Measurements from ENCODE around the gene TEPSIN.

Gene TEPSIN

DNA sequence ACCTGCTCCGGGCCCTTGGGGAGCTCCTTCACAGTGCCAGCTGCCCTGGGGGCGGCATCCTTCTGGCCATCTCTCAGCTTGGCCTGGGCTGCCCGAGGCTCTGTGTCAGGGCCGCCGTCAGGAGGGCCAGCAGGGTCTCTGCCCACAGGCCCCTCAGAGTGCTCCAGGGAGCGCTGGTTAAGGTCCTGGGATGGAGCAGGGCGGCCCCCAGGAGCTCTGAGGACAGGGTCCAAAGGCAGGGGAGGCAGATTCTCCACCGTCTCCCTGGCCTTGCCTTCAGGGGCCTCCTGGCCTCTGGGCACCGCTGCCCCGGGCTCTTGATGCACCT, 7.5 kb upstream of the TEPSIN start:
- TF ChIP-seq, protein P1, sequence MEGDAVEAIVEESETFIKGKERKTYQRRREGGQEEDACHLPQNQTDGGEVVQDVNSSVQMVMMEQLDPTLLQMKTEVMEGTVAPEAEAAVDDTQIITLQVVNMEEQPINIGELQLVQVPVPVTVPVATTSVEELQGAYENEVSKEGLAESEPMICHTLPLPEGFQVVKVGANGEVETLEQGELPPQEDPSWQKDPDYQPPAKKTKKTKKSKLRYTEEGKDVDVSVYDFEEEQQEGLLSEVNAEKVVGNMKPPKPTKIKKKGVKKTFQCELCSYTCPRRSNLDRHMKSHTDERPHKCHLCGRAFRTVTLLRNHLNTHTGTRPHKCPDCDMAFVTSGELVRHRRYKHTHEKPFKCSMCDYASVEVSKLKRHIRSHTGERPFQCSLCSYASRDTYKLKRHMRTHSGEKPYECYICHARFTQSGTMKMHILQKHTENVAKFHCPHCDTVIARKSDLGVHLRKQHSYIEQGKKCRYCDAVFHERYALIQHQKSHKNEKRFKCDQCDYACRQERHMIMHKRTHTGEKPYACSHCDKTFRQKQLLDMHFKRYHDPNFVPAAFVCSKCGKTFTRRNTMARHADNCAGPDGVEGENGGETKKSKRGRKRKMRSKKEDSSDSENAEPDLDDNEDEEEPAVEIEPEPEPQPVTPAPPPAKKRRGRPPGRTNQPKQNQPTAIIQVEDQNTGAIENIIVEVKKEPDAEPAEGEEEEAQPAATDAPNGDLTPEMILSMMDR (IDR thresholded peaks at IDR 0.05; ENCODE audit: low read depth, low read length, missing control alignments), result no peak
- DNase-seq (ENCODE audit: low read depth), result no peak
- H3K4me3 ChIP-seq (ENCODE audit: low read depth, low read length), result no peak overlapping the region

DNA sequence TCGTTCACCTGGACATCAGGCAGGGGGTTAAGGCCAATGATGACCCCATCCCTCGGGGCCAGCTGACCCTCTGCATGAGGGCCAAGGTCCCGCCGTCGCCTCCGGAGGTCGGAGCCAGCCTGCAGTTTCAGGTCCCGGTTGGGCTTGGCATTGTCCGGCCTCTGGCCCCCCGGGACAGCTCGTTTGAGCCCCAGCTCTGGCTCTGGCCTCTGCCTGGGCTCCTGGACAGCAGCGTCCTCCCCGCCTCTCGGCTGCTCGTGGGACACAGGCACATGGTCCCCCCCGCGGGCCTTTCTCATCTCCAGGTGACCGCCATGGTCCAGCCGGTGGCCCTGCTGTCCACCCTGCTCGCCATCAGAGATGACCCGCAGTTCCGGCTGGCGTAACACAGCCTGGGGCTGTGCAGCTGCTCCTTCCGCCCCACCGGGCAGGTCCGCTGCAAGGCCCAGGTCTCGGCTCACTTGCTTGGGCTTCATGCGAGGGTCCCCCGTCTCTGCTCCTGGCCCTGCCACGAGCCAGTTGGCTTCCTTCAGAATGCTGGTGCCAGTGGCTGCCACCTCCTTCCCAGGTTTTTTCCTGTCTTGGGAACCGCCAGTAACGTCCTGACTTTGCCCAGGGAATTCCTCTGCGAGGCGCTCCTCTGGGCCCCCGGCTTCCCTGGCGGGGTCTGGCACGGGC, 6.9 kb upstream of the TEPSIN start:
- no peak for DNase-seq (ENCODE audit: low read depth)
- no peak overlapping the region for H3K4me3 ChIP-seq (ENCODE audit: low read depth, low read length)
- TF ChIP-seq, protein P1 (IDR thresholded peaks at IDR 0.05; ENCODE audit: low read depth, low read length, missing control alignments), result no peak

DNA sequence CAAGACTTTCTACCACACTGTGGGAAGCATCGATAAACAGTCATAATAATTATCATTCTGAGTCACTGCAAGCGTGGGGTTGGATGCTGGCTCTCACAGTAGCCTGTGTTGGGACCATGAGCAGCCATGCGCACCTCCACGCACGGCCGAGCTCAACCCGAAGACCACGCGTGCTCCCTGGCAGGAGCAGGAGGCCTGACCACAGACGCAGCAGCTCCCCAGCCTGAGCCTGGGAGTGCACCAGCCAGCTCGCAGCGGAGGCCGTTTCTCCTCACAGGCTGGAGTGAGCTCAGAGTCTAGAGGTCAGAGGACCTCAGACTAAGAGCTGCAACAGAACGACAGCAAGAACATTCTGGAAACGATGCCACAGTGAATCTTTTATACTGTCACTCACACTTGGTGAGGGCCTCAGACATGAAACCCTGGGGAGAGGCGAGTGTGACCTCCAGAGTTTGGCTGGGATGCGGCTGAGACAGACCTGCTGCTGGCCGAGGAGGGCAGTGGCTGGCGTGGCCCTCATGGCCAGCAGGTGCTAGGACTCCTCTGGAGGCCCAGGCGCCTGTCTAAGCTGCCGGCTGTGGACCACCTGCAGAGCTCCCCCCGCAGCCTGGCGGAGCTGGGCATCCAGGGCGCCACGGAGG, 6.3 kb upstream of the TEPSIN start:
- no peak overlapping the region for H3K4me3 ChIP-seq (ENCODE audit: low read depth, low read length)
- TF ChIP-seq, protein P1 (IDR thresholded peaks at IDR 0.05; ENCODE audit: low read depth, low read length, missing control alignments), result no peak
- no peak for DNase-seq (ENCODE audit: low read depth)

DNA sequence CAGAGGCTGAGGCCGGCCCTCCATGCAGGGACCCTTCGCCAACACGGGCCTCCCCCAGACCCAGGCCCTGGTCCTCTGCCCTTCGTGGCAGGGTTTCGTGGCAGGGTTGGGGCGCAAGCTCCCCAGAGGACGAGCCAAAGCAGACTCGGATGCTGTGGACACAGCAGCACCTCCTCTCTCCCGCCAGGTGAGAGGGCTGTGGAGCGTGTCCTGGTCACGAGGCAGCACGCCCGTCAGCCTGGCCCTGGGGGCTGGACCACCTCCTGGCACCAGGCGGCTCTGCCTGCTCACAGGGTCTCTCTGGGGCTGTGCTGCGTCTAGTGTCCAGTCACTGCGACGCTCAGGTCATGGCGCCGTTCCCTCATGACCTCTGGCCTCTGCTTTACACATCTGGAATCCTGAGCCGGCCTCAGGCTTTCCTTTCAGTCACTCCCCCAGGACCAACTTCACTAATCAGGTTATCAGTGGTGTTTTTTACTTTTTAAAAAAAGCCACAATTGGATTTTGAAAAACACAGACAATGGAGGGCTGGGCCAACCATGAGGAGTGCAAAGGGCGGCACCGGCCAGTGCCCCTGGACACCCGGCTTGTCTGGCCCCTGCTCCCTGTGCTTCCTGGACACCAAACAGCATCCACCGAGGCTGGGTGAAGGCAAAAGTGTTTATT, 5.6 kb upstream of the TEPSIN start:
- H3K4me3 ChIP-seq (ENCODE audit: low read depth, low read length), result no peak overlapping the region
- TF ChIP-seq, protein P1 (IDR thresholded peaks at IDR 0.05; ENCODE audit: low read depth, low read length, missing control alignments), result no peak
- no peak for DNase-seq (ENCODE audit: low read depth)

DNA sequence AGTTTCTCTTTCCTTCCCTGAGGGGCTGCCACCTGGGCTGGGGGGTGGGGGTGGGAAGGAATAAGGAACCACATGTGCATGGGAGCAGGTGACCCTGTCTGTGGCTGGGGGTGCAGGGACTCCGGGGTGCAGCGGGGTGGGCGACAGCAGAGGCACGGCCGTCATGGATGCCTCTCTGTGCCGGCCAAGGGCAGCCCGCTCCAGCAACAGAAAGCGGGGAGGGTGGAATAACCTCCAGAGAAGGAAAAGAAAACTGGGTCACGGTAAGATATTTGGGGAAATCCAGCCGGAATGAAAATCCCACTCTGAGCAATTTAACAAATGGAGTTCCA, 4.4 kb upstream of the TEPSIN start:
- no peak for DNase-seq (ENCODE audit: low read depth)
- no peak overlapping the region for H3K4me3 ChIP-seq (ENCODE audit: low read depth, low read length)
- TF ChIP-seq, protein P1 (IDR thresholded peaks at IDR 0.05; ENCODE audit: low read depth, low read length, missing control alignments), result no peak

DNA sequence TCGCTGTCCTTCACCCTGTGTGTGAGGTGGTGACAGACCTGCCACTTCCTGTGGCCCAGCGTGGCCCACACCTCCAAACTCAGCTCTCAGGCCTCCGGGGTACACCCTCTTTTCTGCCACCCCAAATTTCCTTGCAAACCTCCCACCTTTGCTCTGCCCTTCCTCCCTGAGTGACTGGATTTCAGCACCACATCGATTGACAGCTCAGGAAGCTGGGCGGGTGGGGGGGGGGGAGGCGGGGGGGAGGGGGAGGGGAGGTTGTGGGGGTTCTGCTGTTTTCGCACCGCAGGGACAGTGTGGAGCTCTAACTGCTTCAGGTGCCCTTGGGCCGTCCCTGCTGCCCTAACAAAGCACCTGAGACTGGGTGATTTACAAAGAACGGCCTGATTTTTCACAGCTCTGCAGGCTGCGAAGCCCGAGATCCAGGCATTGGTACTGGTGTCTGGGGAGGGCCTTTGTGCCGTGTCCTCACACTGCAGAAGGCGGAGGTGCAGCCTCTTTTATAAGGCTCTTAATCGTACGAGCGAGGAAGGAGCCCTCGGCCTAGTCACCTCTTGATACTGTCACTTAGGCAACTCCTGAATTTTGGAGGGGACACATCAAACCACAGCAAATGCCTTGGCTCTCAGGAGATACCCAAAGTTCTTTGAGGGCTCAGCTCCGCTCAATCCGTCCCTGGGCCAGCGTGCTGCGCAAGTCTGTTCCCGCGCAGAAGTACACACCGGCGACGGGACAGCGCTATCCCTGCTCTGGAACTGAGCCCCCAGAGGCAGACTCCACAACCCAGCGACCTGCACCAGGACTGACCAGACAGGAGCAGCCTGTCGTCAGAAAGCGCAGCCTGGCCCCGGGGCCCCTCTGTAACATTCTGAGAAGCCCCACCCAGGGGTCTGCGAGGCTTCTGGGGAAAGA, 3.8 kb upstream of the TEPSIN start:
- TF ChIP-seq, protein P1 (IDR thresholded peaks at IDR 0.05; ENCODE audit: low read depth, low read length, missing control alignments), result no peak
- H3K4me3 ChIP-seq (ENCODE audit: low read depth, low read length), result no peak overlapping the region
- no peak for DNase-seq (ENCODE audit: low read depth)

Measured in GM12864 (cell line).